HCT116 (cell line): Measurements from ENCODE around the gene AVP. TPM values are rescaled to one million over a fixed set of nuclear protein-coding genes. Genes with fewer than 3 reads are reported as not detected.

Experiments used
- ATAC-seq: fragments of 200-7000 bp; cut with Tn5 transposase; 2 replicates; pipeline ENCODE4 v1.9.1; 2020; ENCODE audit warnings: mild to moderate bottlenecking, moderate library complexity
- BruUV-seq: library from RNA; stranded (reverse); fragments of 400-500 nt; replicated peaks from 2 replicates; lab custom pipeline; 2021; lab: Mats Ljungman, UMichigan
- CTCF ChIA-PET: fragments of 300-600 bp; sonication (Branson Sonifier 250); formaldehyde crosslinking; loops from one replicate; lab custom pipeline; 2021; ENCODE audit warnings: antibody characterized with exemption; lab: Charles Lee
- POLR2A ChIA-PET: fragments of 300-600, 350-600 bp; sonication (Branson Sonifier 250); formaldehyde crosslinking; loops from one replicate; lab custom pipeline; 2021; ENCODE audit warnings: antibody characterized with exemption; lab: Charles Lee
- RAD21 ChIA-PET, 2 experiments: fragments of 300-600 bp; sonication (Branson Sonifier 250); formaldehyde crosslinking; loops; one replicate each; lab custom pipeline; 2023; ENCODE audit warnings: low total read pairs in 2 of 2; ENCODE audit not compliant: uncharacterized antibody in 2 of 2, unreplicated experiment in 2 of 2, low non-redundant PET in 1 of 2; lab: Charles Lee
- DNase-seq: peaks from one replicate; pipeline ENCODE4 v3.0.0-alpha.2; 2010; ENCODE audit warnings: low read depth, low spot score
- H2AFZ ChIP-seq: fragments of 200-600 bp; shearing (Covaris generic), sonication (generic); 2 replicates; pipeline ENCODE4 v1.6.1; 2017; ENCODE audit warnings: low read depth, mixed run types, mixed read lengths, antibody characterized with exemption, low read length; ENCODE audit not compliant: poor library complexity, severe bottlenecking
- H3K27ac ChIP-seq: 2 replicates; pipeline ENCODE4 v1.5.1; 2012; ENCODE audit warnings: low read depth, low read length
- H3K27me3 ChIP-seq: fragments of 200-600 bp; sonication (generic); 2 replicates; pipeline ENCODE4 v1.6.1; 2016; ENCODE audit warnings: mixed run types, low read length, mixed read lengths; ENCODE audit not compliant: insufficient read depth
- H3K36me3 ChIP-seq, 2 experiments: fragments of 200-500 bp in 1 of 2; fragments of 200-600 bp in 1 of 2; sonication (Bioruptor generic) in 1 of 2; sonication (generic) in 1 of 2; 2 replicates each; pipeline versions ENCODE4 v1.5.1 to v1.6.1; 2014 to 2016; ENCODE audit warnings: low read length in 2 of 2, inconsistent platforms in 1 of 2, mixed read lengths in 1 of 2, mixed run types in 1 of 2; ENCODE audit not compliant: insufficient read depth in 2 of 2, control insufficient read depth in 1 of 2
- H3K4me1 ChIP-seq, 2 experiments: fragments of 200-600 bp in 1 of 2; sonication (generic) in 1 of 2; 2 replicates each; pipeline versions ENCODE4 v1.5.1 to v1.6.1; 2012 to 2017; ENCODE audit warnings: low read length in 2 of 2, inconsistent platforms in 1 of 2, mild to moderate bottlenecking in 1 of 2, mixed read lengths in 1 of 2, mixed run types in 1 of 2, moderate library complexity in 1 of 2; ENCODE audit not compliant: insufficient read depth in 2 of 2, control insufficient read depth in 1 of 2
- H3K4me2 ChIP-seq: fragments of 200-600 bp; sonication (generic); 2 replicates; pipeline ENCODE4 v1.6.1; 2017; ENCODE audit warnings: mixed run types, low read length, mixed read lengths
- H3K4me3 ChIP-seq, 2 experiments: fragments of 200-600 bp in 1 of 2; sonication (generic) in 1 of 2; replicated peaks in 1 of 2; 2 replicates each; pipeline ENCODE4 v1.5.1; 2011 to 2016; ENCODE audit warnings: low read length in 2 of 2, control low read depth in 1 of 2, low read depth in 1 of 2, mild to moderate bottlenecking in 1 of 2, mixed read lengths in 1 of 2, mixed run types in 1 of 2
- H3K79me2 ChIP-seq: fragments of 200-600 bp; sonication (generic); 2 replicates; pipeline ENCODE4 v1.6.1; 2017; ENCODE audit warnings: mild to moderate bottlenecking, mixed run types, low read length, moderate library complexity, mixed read lengths; ENCODE audit not compliant: insufficient read depth
- H3K9ac ChIP-seq: fragments of 200-600 bp; sonication (generic); 2 replicates; pipeline ENCODE4 v1.6.1; 2016; ENCODE audit warnings: low read length, mixed read lengths
- H3K9me2 ChIP-seq: fragments of 200-600 bp; sonication (generic), shearing (Covaris generic); 2 replicates; pipeline ENCODE4 v1.6.1; 2017; ENCODE audit warnings: mixed run types, mild to moderate bottlenecking, moderate library complexity; ENCODE audit not compliant: insufficient read depth
- H3K9me3 ChIP-seq, 2 experiments: fragments of 200-500 bp in 1 of 2; fragments of 200-600 bp in 1 of 2; sonication (Bioruptor generic) in 1 of 2; sonication (generic) in 1 of 2; 2 replicates each; pipeline ENCODE4 v1.6.1; 2014 to 2017; ENCODE audit warnings: low read length in 2 of 2, mixed read lengths in 2 of 2, inconsistent platforms in 1 of 2, low read depth in 1 of 2, mild to moderate bottlenecking in 1 of 2, mixed run types in 1 of 2, moderate library complexity in 1 of 2; ENCODE audit not compliant: control insufficient read depth in 1 of 2, insufficient read depth in 1 of 2
- H4K20me1 ChIP-seq: fragments of 200-600 bp; sonication (generic), shearing (Covaris generic); 2 replicates; pipeline ENCODE4 v1.6.1; 2017; ENCODE audit warnings: mixed run types, mild to moderate bottlenecking, moderate library complexity; ENCODE audit not compliant: insufficient read depth
- ATF3 ChIP-seq: IDR thresholded peaks from 2 replicates; pipeline ENCODE4 v1.6.1; 2012
- CBX3 ChIP-seq: IDR thresholded peaks from 2 replicates; pipeline ENCODE4 v1.6.1; 2012; ENCODE audit warnings: low read depth
- CTCF ChIP-seq, 3 experiments: fragments of 200-600 bp in 1 of 3; sonication (generic) in 1 of 3; IDR thresholded peaks in 2 of 3; conservative IDR thresholded peaks in 1 of 3; 2 replicates each; pipeline ENCODE4 v1.5.1; 2012 to 2017; ENCODE audit warnings: low read depth in 2 of 3, low read length in 2 of 3, antibody characterized with exemption in 1 of 3, borderline replicate concordance in 1 of 3, control low read depth in 1 of 3, mild to moderate bottlenecking in 1 of 3, mixed read lengths in 1 of 3, mixed run types in 1 of 3, moderate library complexity in 1 of 3; ENCODE audit not compliant: insufficient read depth in 1 of 3
- EGR1 ChIP-seq: IDR thresholded peaks from 2 replicates; pipeline ENCODE4 v1.6.1; 2012; ENCODE audit warnings: low read depth
- MAX ChIP-seq: IDR thresholded peaks from 2 replicates; pipeline ENCODE4 v1.6.1; 2012
- POLR2A ChIP-seq: IDR thresholded peaks from 2 replicates; pipeline ENCODE4 v1.7.0; 2011; ENCODE audit warnings: borderline replicate concordance; ENCODE audit not compliant: insufficient read depth, insufficient read length; ENCODE audit errors: extremely low read depth
- POLR2AphosphoS5 ChIP-seq: IDR thresholded peaks from 2 replicates; pipeline ENCODE4 v1.6.1; 2011; ENCODE audit warnings: mild to moderate bottlenecking, low read depth, low read length, moderate library complexity
- RAD21 ChIP-seq: IDR thresholded peaks from 2 replicates; pipeline ENCODE4 v1.6.1; 2012; ENCODE audit warnings: low read depth, mild to moderate bottlenecking
- REST ChIP-seq: IDR thresholded peaks from 2 replicates; pipeline ENCODE4 v1.6.1; 2012; ENCODE audit warnings: low read depth
- SIN3A ChIP-seq: IDR thresholded peaks from 2 replicates; pipeline ENCODE4 v1.6.1; 2012; ENCODE audit warnings: low read depth
- ZNF274 ChIP-seq: fragments of 200-500 bp; sonication (Bioruptor generic); IDR thresholded peaks from 2 replicates; pipeline ENCODE4 v1.6.1; 2014; ENCODE audit warnings: mild to moderate bottlenecking, low read depth, low read length, inconsistent platforms
- intact Hi-C: fragments of 100-400 bp; cut with micrococcal nuclease; formaldehyde crosslinking; loops from 2 replicates; pipeline ENCODE4 v1.10.0; 2022
- total RNA-seq: library from RNA; stranded (reverse); gene quantifications from one replicate; pipeline ENCODE4 v1.2.1, GENCODE V29; 2021; ENCODE audit not compliant: unreplicated experiment

The AVP gene
- total RNA-seq, 1 experiment from 2014 or later, result not detected

- Histone ChIP-seq H3K4me3 (no peak overlapping the region), H4K20me1 (no peaks in the 10 kb centered on the region), H3K4me2 (no peak overlapping the region), H3K4me1 (no peaks in the 10 kb centered on the region), H3K27me3 (no peaks in the 10 kb centered on the region), H3K79me2 (no peaks in the 10 kb centered on the region), H2AFZ (no peak overlapping the region), H3K36me3 (no peaks in the 10 kb centered on the region), H3K9ac (no peak overlapping the region), H3K9me2 (no peaks in the 10 kb centered on the region), H3K27ac (no peak overlapping the region), H3K9me3 (no peaks in the 10 kb centered on the region)
- no peak for TF ChIP-seq RAD21
- TF ChIP-seq CTCF (IDR thresholded peaks at IDR 0.05 in 2 of 3, conservative IDR thresholded peaks at IDR 0.05 in 1 of 3; ENCODE audit: borderline replicate concordance in 1 of 3, insufficient read depth in 1 of 3, low read depth in 2 of 3, low read length in 2 of 3), result no peak
- no peak for TF ChIP-seq EGR1
- no peak for TF ChIP-seq CBX3
- intact Hi-C loops, result no loop called here
- no TSS peak for BruUV-seq
- RAD21 ChIA-PET, result no interaction called here
- DNase-seq (no peak), ATAC-seq (no peak)
- POLR2A ChIA-PET, result no interaction called here
- CTCF ChIA-PET, result no interaction called here
These were observed 16.0 kb upstream of the AVP start for GRCh38 chr20:3100480-3100879.

GRCh38 chr20:3094848-3095629 lies 10.5 kb upstream of the AVP start:
- H3K9ac ChIP-seq, result no peak overlapping the region
- no peaks in the 10 kb centered on the region for H3K36me3 ChIP-seq
- ChIA-PET CTCF (no interaction called here), RAD21 (no interaction called here), POLR2A (no interaction called here)
- no peaks in the 10 kb centered on the region for H3K79me2 ChIP-seq
- H3K27ac ChIP-seq, result no peak overlapping the region
- H4K20me1 ChIP-seq, result no peaks in the 10 kb centered on the region
- no peak overlapping the region for H3K4me2 ChIP-seq
- no peaks in the 10 kb centered on the region for H3K27me3 ChIP-seq
- ATAC-seq (no peak), DNase-seq (no peak)
- H3K4me3 ChIP-seq, result no peak overlapping the region
- BruUV-seq, result no TSS peak
- intact Hi-C loops, result no loop called here
- H3K9me2 ChIP-seq, result no peaks in the 10 kb centered on the region
- no peak overlapping the region for H2AFZ ChIP-seq
- H3K9me3 ChIP-seq, result no peaks in the 10 kb centered on the region
- no peaks in the 10 kb centered on the region for H3K4me1 ChIP-seq
- no peak for TF ChIP-seq REST
- TF ChIP-seq SIN3A, result no peak
- TF ChIP-seq RAD21, result no peak
- no peak for TF ChIP-seq POLR2A
- no peak for TF ChIP-seq EGR1
- TF ChIP-seq ZNF274, result no peak
- no peak for TF ChIP-seq MAX
- TF ChIP-seq ATF3, result no peak
- no peak for TF ChIP-seq POLR2AphosphoS5
